ENCODE data around the gene CSPG5. TPM values are rescaled to one million over a fixed set of nuclear protein-coding genes. Genes with fewer than 3 reads are reported as not detected.

The CSPG5 gene
- total RNA-seq, 3 donors from 2014 or later: 0.44 to 0.98 (median 0.96) TPM

GRCh38 chr3:47588587-47588986 is 9.9 kb upstream of the CSPG5 start:
- TF ChIP-seq, protein P1, sequence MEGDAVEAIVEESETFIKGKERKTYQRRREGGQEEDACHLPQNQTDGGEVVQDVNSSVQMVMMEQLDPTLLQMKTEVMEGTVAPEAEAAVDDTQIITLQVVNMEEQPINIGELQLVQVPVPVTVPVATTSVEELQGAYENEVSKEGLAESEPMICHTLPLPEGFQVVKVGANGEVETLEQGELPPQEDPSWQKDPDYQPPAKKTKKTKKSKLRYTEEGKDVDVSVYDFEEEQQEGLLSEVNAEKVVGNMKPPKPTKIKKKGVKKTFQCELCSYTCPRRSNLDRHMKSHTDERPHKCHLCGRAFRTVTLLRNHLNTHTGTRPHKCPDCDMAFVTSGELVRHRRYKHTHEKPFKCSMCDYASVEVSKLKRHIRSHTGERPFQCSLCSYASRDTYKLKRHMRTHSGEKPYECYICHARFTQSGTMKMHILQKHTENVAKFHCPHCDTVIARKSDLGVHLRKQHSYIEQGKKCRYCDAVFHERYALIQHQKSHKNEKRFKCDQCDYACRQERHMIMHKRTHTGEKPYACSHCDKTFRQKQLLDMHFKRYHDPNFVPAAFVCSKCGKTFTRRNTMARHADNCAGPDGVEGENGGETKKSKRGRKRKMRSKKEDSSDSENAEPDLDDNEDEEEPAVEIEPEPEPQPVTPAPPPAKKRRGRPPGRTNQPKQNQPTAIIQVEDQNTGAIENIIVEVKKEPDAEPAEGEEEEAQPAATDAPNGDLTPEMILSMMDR (IDR thresholded peaks at IDR 0.05): no peak
- no peak for TF ChIP-seq POLR2A (IDR thresholded peaks at IDR 0.05)
- TF ChIP-seq POLR2AphosphoS5 (IDR thresholded peaks at IDR 0.05): no peak
- Histone ChIP-seq H3K27me3 (no peaks in the 10 kb centered on the region), H3K4me3 (no peak overlapping the region), H3K4me1 (no peaks in the 10 kb centered on the region), H3K36me3 (no peaks in the 10 kb centered on the region), H3K9me3 (no peaks in the 10 kb centered on the region), H3K27ac (no peak overlapping the region)
- no peak for DNase-seq (ENCODE audit: low spot score in 2 of 2)
- intact Hi-C loops (cut with DNase I; ENCODE audit: low total_unique reads): no loop called here

GRCh38 chr3:47588053-47588452 is 9.4 kb upstream of the CSPG5 start:
- TF ChIP-seq POLR2AphosphoS5 (IDR thresholded peaks at IDR 0.05) (no peak), POLR2A (IDR thresholded peaks at IDR 0.05) (no peak)
- TF ChIP-seq, protein P1 (IDR thresholded peaks at IDR 0.05): no peak
- H3K4me1 ChIP-seq: no peaks in the 10 kb centered on the region
- H3K27me3 ChIP-seq: no peaks in the 10 kb centered on the region
- H3K36me3 ChIP-seq: no peaks in the 10 kb centered on the region
- no peak overlapping the region for H3K27ac ChIP-seq
- intact Hi-C loops (cut with DNase I; ENCODE audit: low total_unique reads): no loop called here
- no peak for DNase-seq (ENCODE audit: low spot score in 2 of 2)
- no peaks in the 10 kb centered on the region for H3K9me3 ChIP-seq
- no peak overlapping the region for H3K4me3 ChIP-seq

- TF ChIP-seq POLR2AphosphoS5 (IDR thresholded peaks at IDR 0.05): no peak
- no peak for TF ChIP-seq POLR2A (IDR thresholded peaks at IDR 0.05)
- TF ChIP-seq, protein P1 (IDR thresholded peaks at IDR 0.05): no peak
- H3K27ac ChIP-seq: no peak overlapping the region
- intact Hi-C loops (cut with DNase I; ENCODE audit: low total_unique reads): no loop called here
- no peaks in the 10 kb centered on the region for H3K4me1 ChIP-seq
- no peak for DNase-seq (ENCODE audit: low spot score in 2 of 2)
- H3K9me3 ChIP-seq: no peaks in the 10 kb centered on the region
- no peaks in the 10 kb centered on the region for H3K36me3 ChIP-seq
- H3K27me3 ChIP-seq: no peaks in the 10 kb centered on the region
- no peak overlapping the region for H3K4me3 ChIP-seq
Measured at GRCh38 chr3:47586746-47587145, 8.1 kb upstream of the CSPG5 start.

- H3K27me3 ChIP-seq: peaks cover 0 to 4% of the 10 kb centered on the region in 2 donors
- H3K9me3 ChIP-seq: no peaks in the 10 kb centered on the region
- no peak for DNase-seq (ENCODE audit: low spot score in 2 of 2)
- TF ChIP-seq POLR2AphosphoS5 (IDR thresholded peaks at IDR 0.05): no peak
- TF ChIP-seq, protein P1 (IDR thresholded peaks at IDR 0.05): no peak
- TF ChIP-seq POLR2A (IDR thresholded peaks at IDR 0.05): no peak
- intact Hi-C loops (cut with DNase I; ENCODE audit: low total_unique reads): no loop called here
- H3K36me3 ChIP-seq: no peaks in the 10 kb centered on the region
- no peak overlapping the region for H3K27ac ChIP-seq
- H3K4me1 ChIP-seq: no peaks in the 10 kb centered on the region
- no peak overlapping the region for H3K4me3 ChIP-seq
Measured at GRCh38 chr3:47583320-47584075, 4.8 kb upstream of the CSPG5 start.

- Histone ChIP-seq H3K4me3 (no peak overlapping the region), H3K4me1 (peaks cover 0 to 6% of the 10 kb centered on the region in 2 donors), H3K27me3 (peaks cover 4 to 6% of the 10 kb centered on the region in 2 donors), H3K9me3 (no peaks in the 10 kb centered on the region), H3K36me3 (no peaks in the 10 kb centered on the region), H3K27ac (no peak overlapping the region)
- no peak for DNase-seq (ENCODE audit: low spot score in 2 of 2)
- TF ChIP-seq POLR2AphosphoS5 (IDR thresholded peaks at IDR 0.05): no peak
- TF ChIP-seq POLR2A (IDR thresholded peaks at IDR 0.05): no peak
- TF ChIP-seq, protein P1 (IDR thresholded peaks at IDR 0.05): no peak
- intact Hi-C loops (cut with DNase I; ENCODE audit: low total_unique reads): no loop called here
Measured at GRCh38 chr3:47581835-47582234, 3.2 kb upstream of the CSPG5 start.
